A549 (cell line): ENCODE measurements around the gene CCL25.

Experiments used
- CHD4 ChIP-seq: fragments of 200-600 bp; sonication (generic); IDR thresholded peaks from 2 replicates; pipeline ENCODE4 v1.6.1; 2016; ENCODE audit warnings: antibody characterized with exemption, mild to moderate bottlenecking, borderline replicate concordance
- CTCF ChIP-seq: fragments of >200 bp; sonication (Bioruptor Twin); formaldehyde crosslinking; IDR thresholded peaks from 3 replicates; pipeline ENCODE4 v1.5.1; 2016
- KDM5A ChIP-seq: fragments of 200-600 bp; sonication (generic); IDR thresholded peaks from 2 replicates; pipeline ENCODE4 v1.6.1; 2016; ENCODE audit warnings: antibody characterized with exemption, mild to moderate bottlenecking
- USF2 ChIP-seq: fragments of 450-650 bp; IDR thresholded peaks from 2 replicates; pipeline ENCODE4 v1.6.1; 2014; ENCODE audit warnings: antibody characterized with exemption

- TF ChIP-seq CTCF, result no peak
- TF ChIP-seq CHD4, result no peak
- TF ChIP-seq USF2, result no peak
- no peak for TF ChIP-seq KDM5A
Observed at GRCh38 chr19:8101311-8101710, 48.8 kb downstream of the CCL25 start.
